CD4-positive, alpha-beta T cell (primary cell): ENCODE results near the gene AMY2B. TPM values are rescaled to one million over a fixed set of nuclear protein-coding genes. Genes with fewer than 3 reads are reported as not detected.
"Not testable (repeated sequence)": the region's sequence is repeated elsewhere in the genome, so short reads cannot be mapped to it uniquely, and the experiment has no call there.

Experiments
- ATAC-seq: fragments of 200-7000 bp; cut with Tn5 transposase; one replicate; pipeline ENCODE4 v1.10.0; 2022; ENCODE audit warnings: mild to moderate bottlenecking; ENCODE audit not compliant: poor library complexity
- CTCF ChIA-PET: fragments of 350-600 bp; sonication (Branson Sonifier 250); formaldehyde crosslinking; loops from one replicate; lab custom pipeline; 2021; ENCODE audit warnings: antibody characterized with exemption, inconsistent platforms; lab: Charles Lee
- POLR2A ChIA-PET: fragments of 350-600 bp; sonication (Branson Sonifier 250); formaldehyde crosslinking; loops from one replicate; lab custom pipeline; 2021; ENCODE audit warnings: antibody characterized with exemption, inconsistent platforms; lab: Charles Lee
- DNase-seq, 14 experiments: peaks; one replicate each; pipeline ENCODE4 v3.0.0-alpha.2; 2013 to 2020; ENCODE audit warnings: mixed read lengths in 2 of 14
- H3K27ac ChIP-seq, 2 donors: one replicate each; pipeline versions ENCODE4 v1.5.1 to v1.7.0; 2013; ENCODE audit warnings: low read length in 2 of 2, low read depth in 1 of 2, mild to moderate bottlenecking in 1 of 2
- H3K27me3 ChIP-seq, 2 experiments: 1 replicate in 1 of 2; 2 replicates in 1 of 2; pipeline versions ENCODE4 v1.6.1 to v1.7.0; 2013; ENCODE audit warnings: low read length in 2 of 2, control low read depth in 1 of 2, mild to moderate bottlenecking in 1 of 2, moderate library complexity in 1 of 2; ENCODE audit not compliant: insufficient read depth in 2 of 2, control insufficient read depth in 1 of 2
- H3K36me3 ChIP-seq: one replicate; pipeline ENCODE4 v1.6.1; 2013; ENCODE audit warnings: low read length, control low read depth; ENCODE audit not compliant: insufficient read depth
- H3K4me1 ChIP-seq: one replicate; pipeline ENCODE4 v1.6.1; 2013; ENCODE audit warnings: low read length, control low read depth; ENCODE audit not compliant: insufficient read depth
- H3K4me3 ChIP-seq: one replicate; pipeline ENCODE4 v1.5.1; 2013; ENCODE audit warnings: mild to moderate bottlenecking, low read length, moderate library complexity
- H3K9me3 ChIP-seq, 2 experiments: 1 replicate in 1 of 2; 2 replicates in 1 of 2; pipeline versions ENCODE4 v1.6.1 to v1.7.0; 2013; ENCODE audit warnings: low read length in 2 of 2, mild to moderate bottlenecking in 2 of 2, control low read depth in 1 of 2, moderate library complexity in 1 of 2; ENCODE audit not compliant: control insufficient read depth in 1 of 2, insufficient read depth in 1 of 2
- H3K27ac Mint-ChIP-seq: one replicate; pipeline ENCODE4 v1.8.0; 2020; ENCODE audit warnings: mixed read lengths
- H3K27me3 Mint-ChIP-seq: one replicate; pipeline ENCODE4 v1.8.0; 2021; ENCODE audit warnings: mixed read lengths
- H3K36me3 Mint-ChIP-seq: one replicate; pipeline ENCODE4 v1.8.0; 2021; ENCODE audit warnings: low read depth, mixed read lengths
- H3K4me1 Mint-ChIP-seq: one replicate; pipeline ENCODE4 v1.8.0; 2021; ENCODE audit warnings: low read depth, mixed read lengths
- H3K4me3 Mint-ChIP-seq: one replicate; pipeline ENCODE4 v1.8.0; 2020; ENCODE audit warnings: mild to moderate bottlenecking, mixed read lengths
- H3K9me3 Mint-ChIP-seq: one replicate; pipeline ENCODE4 v1.8.0; 2020; ENCODE audit warnings: mixed read lengths
- intact Hi-C, 2 experiments: fragments of 100-400 bp; cut with DNase I in 1 of 2; cut with micrococcal nuclease in 1 of 2; formaldehyde crosslinking; loops; one replicate each; pipeline versions ENCODE4 v1.15.1 to v1.9.0; 2023 to 2025; cut with DNase I, micrococcal nuclease
- total RNA-seq, 174 experiments: library from RNA in 2 of 174; stranded (reverse) in 2 of 174; gene quantifications; one replicate each; pipeline ENCODE4 v1.2.3 and lab custom pipeline; 2021 to 2026
- TF ChIP-seq, protein P1 (sequence below): fragments of 200-600 bp; IDR thresholded peaks from one replicate; pipeline ENCODE4 v1.8.0; 2022; ENCODE audit warnings: antibody characterized with exemption, mild to moderate bottlenecking

AMY2B gene
- total RNA-seq, 2 experiments from 2014 or later, result 30.9 to 31.5 TPM

DNA sequence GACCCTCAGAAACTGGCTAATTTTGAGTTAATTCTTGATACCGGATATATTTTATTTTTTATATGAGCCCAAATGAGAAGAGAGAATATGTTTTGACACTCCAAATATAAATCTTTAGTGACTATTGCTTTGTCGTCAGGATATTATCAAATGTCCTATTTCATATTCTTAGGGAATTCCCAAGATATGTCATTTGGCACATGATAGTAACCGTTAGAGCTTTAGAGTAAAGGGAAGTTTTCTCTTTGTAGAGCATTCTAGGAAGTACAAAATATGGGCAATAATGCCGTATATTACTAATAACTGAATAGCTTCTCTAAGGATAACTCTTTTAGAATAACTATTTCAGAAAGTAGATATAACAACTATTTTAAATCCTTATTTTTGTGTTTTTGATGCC lies 8.3 kb upstream of the AMY2B start:
- POLR2A ChIA-PET, result no interaction called here

DNA sequence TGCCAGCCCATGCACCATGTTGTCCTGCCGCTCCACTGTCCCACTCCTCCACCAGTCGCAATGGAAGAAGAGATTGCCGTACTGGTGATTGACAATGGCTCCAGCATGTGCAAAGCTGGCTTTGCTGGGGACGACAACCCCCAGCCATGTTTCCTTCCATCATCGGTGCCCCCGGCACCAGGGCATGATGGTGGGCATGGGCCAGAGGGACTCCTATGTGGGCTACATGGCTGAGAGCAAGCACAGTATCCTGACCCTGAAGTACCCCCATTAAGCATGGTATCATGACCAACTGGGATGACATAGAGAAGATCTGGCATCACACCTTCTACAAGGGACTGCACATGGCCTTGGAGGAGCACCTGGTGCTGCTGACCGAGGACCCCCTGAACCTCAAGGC lies 1.9 kb upstream of the AMY2B start:
- no peaks in the 10 kb centered on the region for H3K4me1 ChIP-seq
- no peak overlapping the region for H3K4me3 ChIP-seq
- H3K27me3 ChIP-seq, result no peaks in the 10 kb centered on the region
- Mint-ChIP-seq H3K27me3 (no peaks in the 10 kb centered on the region), H3K9me3 (no peaks in the 10 kb centered on the region), H3K27ac (no peak overlapping the region), H3K4me1 (no peaks in the 10 kb centered on the region), H3K4me3 (no peak overlapping the region), H3K36me3 (peaks cover 50% of the 10 kb centered on the region)
- POLR2A ChIA-PET, result no interaction called here
- CTCF ChIA-PET, result no interaction called here
- no peak overlapping the region for H3K27ac ChIP-seq
- DNase-seq, result no peak
- H3K36me3 ChIP-seq, result peaks cover 13% of the 10 kb centered on the region
- H3K9me3 ChIP-seq, result peaks cover 0 to 7% of the 10 kb centered on the region in 2 experiments
- intact Hi-C loops, result no loop called here
- TF ChIP-seq, protein P1, sequence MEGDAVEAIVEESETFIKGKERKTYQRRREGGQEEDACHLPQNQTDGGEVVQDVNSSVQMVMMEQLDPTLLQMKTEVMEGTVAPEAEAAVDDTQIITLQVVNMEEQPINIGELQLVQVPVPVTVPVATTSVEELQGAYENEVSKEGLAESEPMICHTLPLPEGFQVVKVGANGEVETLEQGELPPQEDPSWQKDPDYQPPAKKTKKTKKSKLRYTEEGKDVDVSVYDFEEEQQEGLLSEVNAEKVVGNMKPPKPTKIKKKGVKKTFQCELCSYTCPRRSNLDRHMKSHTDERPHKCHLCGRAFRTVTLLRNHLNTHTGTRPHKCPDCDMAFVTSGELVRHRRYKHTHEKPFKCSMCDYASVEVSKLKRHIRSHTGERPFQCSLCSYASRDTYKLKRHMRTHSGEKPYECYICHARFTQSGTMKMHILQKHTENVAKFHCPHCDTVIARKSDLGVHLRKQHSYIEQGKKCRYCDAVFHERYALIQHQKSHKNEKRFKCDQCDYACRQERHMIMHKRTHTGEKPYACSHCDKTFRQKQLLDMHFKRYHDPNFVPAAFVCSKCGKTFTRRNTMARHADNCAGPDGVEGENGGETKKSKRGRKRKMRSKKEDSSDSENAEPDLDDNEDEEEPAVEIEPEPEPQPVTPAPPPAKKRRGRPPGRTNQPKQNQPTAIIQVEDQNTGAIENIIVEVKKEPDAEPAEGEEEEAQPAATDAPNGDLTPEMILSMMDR, result no peak
- ATAC-seq, result no peak

More for the DNA sequence above, 8.3 kb upstream of the AMY2B start:
- H3K27ac Mint-ChIP-seq, result no peak overlapping the region
- CTCF ChIA-PET, result no interaction called here
- Histone ChIP-seq H3K27me3 (no peaks in the 10 kb centered on the region), H3K9me3 (no peaks in the 10 kb centered on the region), H3K36me3 (no peaks in the 10 kb centered on the region), H3K4me1 (no peaks in the 10 kb centered on the region), H3K27ac (no peak overlapping the region), H3K4me3 (no peak overlapping the region)
- intact Hi-C loops, result no loop called here
- no peaks in the 10 kb centered on the region for H3K9me3 Mint-ChIP-seq
- ATAC-seq (no peak), DNase-seq (no peak)
- TF ChIP-seq, protein P1, result no peak
- no peaks in the 10 kb centered on the region for H3K4me1 Mint-ChIP-seq
- no peaks in the 10 kb centered on the region for H3K27me3 Mint-ChIP-seq
- H3K36me3 Mint-ChIP-seq, result peaks cover 16% of the 10 kb centered on the region
- H3K4me3 Mint-ChIP-seq, result no peak overlapping the region

DNA sequence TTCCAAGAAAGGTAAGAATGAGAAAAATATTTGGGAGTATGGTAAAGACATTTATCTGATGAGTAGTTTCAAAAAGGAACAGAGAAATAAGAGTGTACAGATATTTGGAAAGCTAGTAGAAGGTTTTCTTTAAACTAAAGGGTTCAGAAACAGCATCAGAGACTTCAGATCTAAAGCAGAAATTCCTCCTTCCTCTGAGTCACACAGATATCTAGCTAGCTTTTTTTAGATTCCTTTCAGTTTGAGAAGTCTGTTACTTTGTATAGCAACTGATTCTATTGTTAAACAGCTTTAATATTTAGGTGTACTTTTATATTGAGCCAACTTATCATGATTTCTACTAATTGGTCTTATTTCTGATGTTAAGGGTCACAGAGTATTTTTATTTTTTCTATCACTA lies 4.7 kb downstream of the AMY2B start:
- no peaks in the 10 kb centered on the region for H3K4me1 Mint-ChIP-seq
- intact Hi-C loops, result no loop called here
- ChIA-PET CTCF (no interaction called here), POLR2A (no interaction called here)
- Histone ChIP-seq H3K4me3 (no peak overlapping the region), H3K36me3 (no peaks in the 10 kb centered on the region), H3K9me3 (no peaks in the 10 kb centered on the region), H3K27me3 (no peaks in the 10 kb centered on the region), H3K27ac (no peak overlapping the region), H3K4me1 (no peaks in the 10 kb centered on the region)
- TF ChIP-seq, protein P1, result no peak
- H3K9me3 Mint-ChIP-seq, result no peaks in the 10 kb centered on the region
- ATAC-seq (no peak), DNase-seq (no peak)
- H3K4me3 Mint-ChIP-seq, result no peak overlapping the region
- H3K36me3 Mint-ChIP-seq, result peaks cover 53% of the 10 kb centered on the region
- H3K27ac Mint-ChIP-seq, result no peak overlapping the region
- H3K27me3 Mint-ChIP-seq, result no peaks in the 10 kb centered on the region

DNA sequence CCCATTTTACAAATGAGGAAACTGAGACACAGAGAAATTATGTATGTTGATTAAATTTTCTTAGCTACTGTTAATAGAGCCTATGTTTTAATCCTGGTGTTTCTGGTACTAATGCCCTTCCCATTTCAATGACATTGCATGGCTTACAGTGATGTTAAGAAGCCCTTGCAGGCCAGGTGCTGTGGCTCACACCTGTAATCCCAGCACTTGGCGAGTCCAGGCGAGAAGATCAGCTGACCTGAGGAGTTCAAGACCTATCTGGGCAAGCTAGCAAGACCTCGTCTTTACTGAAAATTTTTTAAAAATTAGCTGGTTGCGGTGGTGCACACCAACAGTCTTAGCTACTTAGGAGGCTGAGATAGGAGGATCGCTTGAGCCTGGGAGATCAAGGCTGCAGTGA lies 5.4 kb downstream of the AMY2B start:
- H3K9me3 Mint-ChIP-seq, H3K27me3 ChIP-seq, H3K4me3 ChIP-seq, H3K4me3 Mint-ChIP-seq, H3K27ac ChIP-seq, H3K27ac Mint-ChIP-seq, H3K27me3 Mint-ChIP-seq, CTCF ChIA-PET, H3K9me3 ChIP-seq, intact Hi-C loops, DNase-seq, H3K4me1 Mint-ChIP-seq, POLR2A ChIA-PET, ATAC-seq, H3K4me1 ChIP-seq, H3K36me3 ChIP-seq: not testable (repeated sequence)
- H3K36me3 Mint-ChIP-seq, result peaks cover 53% of the 10 kb centered on the region
